Measurements from ENCODE around the gene ANKRA2.

Gene ANKRA2

GRCh38 chr5:73565139-73565968 lies at the start of gene ANKRA2, which contains the start of gene UTP15:
ANKRA2 (minus strand) TSS chr5:73565639; CDS start chr5:73562881, 2,758 bp downstream.
UTP15 (plus strand) TSS chr5:73565743; CDS start chr5:73567345, 1,602 bp downstream.
- Histone ChIP-seq H3K27ac (ENCODE audit: low read depth, low read length) (peak within 1 kb of the TSS; percentile 90), H3K4me3 (ENCODE audit: low read length) (peak within 1 kb of the TSS; percentile 99), H3K9ac (ENCODE audit: low read length) (peak within 1 kb of the TSS; percentile 95), H3K36me3 (ENCODE audit: control insufficient read depth, insufficient read depth, low read length) (peaks cover 4% of the 10 kb centered on the region), H3K27me3 (ENCODE audit: control insufficient read depth, insufficient read depth, low read length) (peaks cover 2% of the 10 kb centered on the region), H3K4me1 (ENCODE audit: control insufficient read depth, insufficient read depth, low read length) (peaks cover 8% of the 10 kb centered on the region)

GRCh38 chr5:73615085-73615484 lies 49.6 kb upstream of the ANKRA2 start:
- Histone ChIP-seq H3K4me1 (ENCODE audit: control insufficient read depth, insufficient read depth, low read length) (no peaks in the 10 kb centered on the region), H3K9ac (ENCODE audit: low read length) (no peak overlapping the region), H3K27me3 (ENCODE audit: control insufficient read depth, insufficient read depth, low read length) (no peaks in the 10 kb centered on the region), H3K4me3 (ENCODE audit: low read length) (no peak overlapping the region), H3K36me3 (ENCODE audit: control insufficient read depth, insufficient read depth, low read length) (no peaks in the 10 kb centered on the region), H3K27ac (ENCODE audit: low read depth, low read length) (no peak overlapping the region)

- no peak overlapping the region for H3K27ac ChIP-seq (ENCODE audit: low read depth, low read length)
- no peak overlapping the region for H3K4me3 ChIP-seq (ENCODE audit: low read length)
- no peaks in the 10 kb centered on the region for H3K27me3 ChIP-seq (ENCODE audit: control insufficient read depth, insufficient read depth, low read length)
- no peaks in the 10 kb centered on the region for H3K4me1 ChIP-seq (ENCODE audit: control insufficient read depth, insufficient read depth, low read length)
- H3K9ac ChIP-seq (ENCODE audit: low read length) = no peak overlapping the region
- no peaks in the 10 kb centered on the region for H3K36me3 ChIP-seq (ENCODE audit: control insufficient read depth, insufficient read depth, low read length)
Observed at GRCh38 chr5:73612799-73613198, 47.4 kb upstream of the ANKRA2 start.

GRCh38 chr5:73607228-73607627 lies 41.8 kb upstream of the ANKRA2 start:
- no peaks in the 10 kb centered on the region for H3K4me1 ChIP-seq (ENCODE audit: control insufficient read depth, insufficient read depth, low read length)
- H3K4me3 ChIP-seq (ENCODE audit: low read length) = no peak overlapping the region
- no peak overlapping the region for H3K27ac ChIP-seq (ENCODE audit: low read depth, low read length)
- H3K27me3 ChIP-seq (ENCODE audit: control insufficient read depth, insufficient read depth, low read length) = no peaks in the 10 kb centered on the region
- no peaks in the 10 kb centered on the region for H3K36me3 ChIP-seq (ENCODE audit: control insufficient read depth, insufficient read depth, low read length)
- no peak overlapping the region for H3K9ac ChIP-seq (ENCODE audit: low read length)

GRCh38 chr5:73606206-73606753 lies 40.8 kb upstream of the ANKRA2 start:
- no peak overlapping the region for H3K9ac ChIP-seq (ENCODE audit: low read length)
- no peaks in the 10 kb centered on the region for H3K36me3 ChIP-seq (ENCODE audit: control insufficient read depth, insufficient read depth, low read length)
- no peak overlapping the region for H3K4me3 ChIP-seq (ENCODE audit: low read length)
- H3K4me1 ChIP-seq (ENCODE audit: control insufficient read depth, insufficient read depth, low read length) = no peaks in the 10 kb centered on the region
- no peak overlapping the region for H3K27ac ChIP-seq (ENCODE audit: low read depth, low read length)
- no peaks in the 10 kb centered on the region for H3K27me3 ChIP-seq (ENCODE audit: control insufficient read depth, insufficient read depth, low read length)

- H3K36me3 ChIP-seq (ENCODE audit: control insufficient read depth, insufficient read depth, low read length) = no peaks in the 10 kb centered on the region
- H3K4me1 ChIP-seq (ENCODE audit: control insufficient read depth, insufficient read depth, low read length) = no peaks in the 10 kb centered on the region
Observed at GRCh38 chr5:73605223-73606087, 40.0 kb upstream of the ANKRA2 start.

GRCh38 chr5:73603998-73604397 lies 38.6 kb upstream of the ANKRA2 start:
- Histone ChIP-seq H3K4me3 (ENCODE audit: low read length) (no peak overlapping the region), H3K27me3 (ENCODE audit: control insufficient read depth, insufficient read depth, low read length) (no peaks in the 10 kb centered on the region), H3K36me3 (ENCODE audit: control insufficient read depth, insufficient read depth, low read length) (no peaks in the 10 kb centered on the region), H3K27ac (ENCODE audit: low read depth, low read length) (no peak overlapping the region), H3K9ac (ENCODE audit: low read length) (no peak overlapping the region), H3K4me1 (ENCODE audit: control insufficient read depth, insufficient read depth, low read length) (no peaks in the 10 kb centered on the region)

More at GRCh38 chr5:73605223-73606087, 40.0 kb upstream of the ANKRA2 start:
- Histone ChIP-seq H3K9ac (ENCODE audit: low read length) (no peak overlapping the region), H3K4me3 (ENCODE audit: low read length) (no peak overlapping the region), H3K27ac (ENCODE audit: low read depth, low read length) (no peak overlapping the region), H3K27me3 (ENCODE audit: control insufficient read depth, insufficient read depth, low read length) (no peaks in the 10 kb centered on the region)

- Histone ChIP-seq H3K27me3 (ENCODE audit: control insufficient read depth, insufficient read depth, low read length) (no peaks in the 10 kb centered on the region), H3K4me1 (ENCODE audit: control insufficient read depth, insufficient read depth, low read length) (no peaks in the 10 kb centered on the region), H3K4me3 (ENCODE audit: low read length) (no peak overlapping the region), H3K36me3 (ENCODE audit: control insufficient read depth, insufficient read depth, low read length) (no peaks in the 10 kb centered on the region), H3K9ac (ENCODE audit: low read length) (no peak overlapping the region), H3K27ac (ENCODE audit: low read depth, low read length) (no peak overlapping the region)
Observed at GRCh38 chr5:73599380-73599779, 33.9 kb upstream of the ANKRA2 start.

GRCh38 chr5:73596705-73597328 lies 31.4 kb upstream of the ANKRA2 start:
- H3K4me1 ChIP-seq (ENCODE audit: control insufficient read depth, insufficient read depth, low read length) = peaks cover 2% of the 10 kb centered on the region
- H3K9ac ChIP-seq (ENCODE audit: low read length) = no peak overlapping the region
- H3K4me3 ChIP-seq (ENCODE audit: low read length) = no peak overlapping the region
- no peaks in the 10 kb centered on the region for H3K36me3 ChIP-seq (ENCODE audit: control insufficient read depth, insufficient read depth, low read length)
- H3K27me3 ChIP-seq (ENCODE audit: control insufficient read depth, insufficient read depth, low read length) = no peaks in the 10 kb centered on the region
- H3K27ac ChIP-seq (ENCODE audit: low read depth, low read length) = no peak overlapping the region

- Histone ChIP-seq H3K9ac (ENCODE audit: low read length) (no peak overlapping the region), H3K4me1 (ENCODE audit: control insufficient read depth, insufficient read depth, low read length) (peaks cover 2% of the 10 kb centered on the region), H3K27ac (ENCODE audit: low read depth, low read length) (no peak overlapping the region), H3K27me3 (ENCODE audit: control insufficient read depth, insufficient read depth, low read length) (no peaks in the 10 kb centered on the region), H3K4me3 (ENCODE audit: low read length) (no peak overlapping the region), H3K36me3 (ENCODE audit: control insufficient read depth, insufficient read depth, low read length) (no peaks in the 10 kb centered on the region)
Observed at GRCh38 chr5:73592551-73592950, 27.1 kb upstream of the ANKRA2 start.

GRCh38 chr5:73591698-73592501 lies 26.5 kb upstream of the ANKRA2 start:
- Histone ChIP-seq H3K4me1 (ENCODE audit: control insufficient read depth, insufficient read depth, low read length) (peaks cover 2% of the 10 kb centered on the region), H3K27ac (ENCODE audit: low read depth, low read length) (no peak overlapping the region), H3K9ac (ENCODE audit: low read length) (no peak overlapping the region), H3K4me3 (ENCODE audit: low read length) (no peak overlapping the region), H3K36me3 (ENCODE audit: control insufficient read depth, insufficient read depth, low read length) (no peaks in the 10 kb centered on the region), H3K27me3 (ENCODE audit: control insufficient read depth, insufficient read depth, low read length) (no peaks in the 10 kb centered on the region)
